Upper lobe of right lung (tissue), 1 donor: ENCODE data around the gene CPLANE2. TPM values are rescaled to one million over a fixed set of nuclear protein-coding genes. Genes with fewer than 3 reads are reported as not detected.

Experiments
- ATAC-seq: fragments of 200-7000 bp; cut with Tn5 transposase; one replicate; pipeline ENCODE4 v1.9.1; 2020; ENCODE audit warnings: mild to moderate bottlenecking, moderate library complexity
- DNase-seq: peaks from one replicate; pipeline ENCODE4 v3.0.0-alpha.2; 2020
- H3K27ac ChIP-seq: fragments of 200-600 bp; one replicate; pipeline ENCODE4 v1.8.0; 2022
- H3K27me3 ChIP-seq: fragments of 200-600 bp; one replicate; pipeline ENCODE4 v1.8.0; 2022; ENCODE audit warnings: mild to moderate bottlenecking
- H3K36me3 ChIP-seq: fragments of 200-600 bp; one replicate; pipeline ENCODE4 v1.8.0; 2022
- H3K4me1 ChIP-seq: fragments of 200-600 bp; one replicate; pipeline ENCODE4 v1.8.0; 2022
- H3K4me3 ChIP-seq: fragments of 200-600 bp; one replicate; pipeline ENCODE4 v1.8.0; 2022; ENCODE audit warnings: mild to moderate bottlenecking
- H3K9me3 ChIP-seq: fragments of 200-600 bp; one replicate; pipeline ENCODE4 v1.8.0; 2022
- CTCF ChIP-seq: fragments of 200-600 bp; IDR thresholded peaks from one replicate; pipeline ENCODE4 v1.8.0; 2022; ENCODE audit warnings: antibody characterized with exemption
- intact Hi-C: fragments of 100-400 bp; cut with DNase I; formaldehyde crosslinking; loops from one replicate; pipeline ENCODE4 v1.11.0; 2022
- total RNA-seq: library from RNA; stranded (reverse); fragmentation: NEBNext Ultra II Directional; extraction: Animal tissue kit (Norgen Biotek cat#: 25700); gene quantifications from one replicate; pipeline ENCODE4 v1.2.1, GENCODE V29; 2021
- donor health status: DM: no; HTN: yes; CAD: no; lungs with severe emphysema.

The CPLANE2 gene
- total RNA-seq, 1 donor from 2014 or later, result 11.7 TPM

DNA sequence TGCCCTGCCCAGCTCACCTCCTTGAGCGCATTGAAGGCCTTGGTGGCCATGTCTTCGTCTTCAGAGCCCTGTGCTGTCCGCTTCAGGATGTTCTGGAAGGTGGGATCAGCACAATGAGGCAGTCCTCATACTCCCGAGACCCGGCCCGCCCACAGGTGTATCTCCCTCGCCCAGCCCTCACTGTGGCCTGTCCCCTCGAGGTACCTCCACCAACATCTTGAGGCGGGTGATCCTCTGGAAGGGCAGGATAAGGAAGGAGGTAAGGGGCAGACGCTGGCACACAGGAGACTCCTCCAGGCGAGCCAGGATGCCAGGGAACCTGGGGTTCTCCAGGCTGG, 31.7 kb downstream of the CPLANE2 start:
- H3K9me3 ChIP-seq, result no peaks in the 10 kb centered on the region
- H3K4me3 ChIP-seq, result no peak overlapping the region
- no peak for TF ChIP-seq CTCF
- H3K27me3 ChIP-seq, result no peaks in the 10 kb centered on the region
- H3K4me1 ChIP-seq, result peaks cover 13% of the 10 kb centered on the region
- no peak for ATAC-seq
- no peak overlapping the region for H3K27ac ChIP-seq
- peak; percentile 55 for DNase-seq
- intact Hi-C loops, result no loop called here
- H3K36me3 ChIP-seq, result peaks cover 3% of the 10 kb centered on the region

DNA sequence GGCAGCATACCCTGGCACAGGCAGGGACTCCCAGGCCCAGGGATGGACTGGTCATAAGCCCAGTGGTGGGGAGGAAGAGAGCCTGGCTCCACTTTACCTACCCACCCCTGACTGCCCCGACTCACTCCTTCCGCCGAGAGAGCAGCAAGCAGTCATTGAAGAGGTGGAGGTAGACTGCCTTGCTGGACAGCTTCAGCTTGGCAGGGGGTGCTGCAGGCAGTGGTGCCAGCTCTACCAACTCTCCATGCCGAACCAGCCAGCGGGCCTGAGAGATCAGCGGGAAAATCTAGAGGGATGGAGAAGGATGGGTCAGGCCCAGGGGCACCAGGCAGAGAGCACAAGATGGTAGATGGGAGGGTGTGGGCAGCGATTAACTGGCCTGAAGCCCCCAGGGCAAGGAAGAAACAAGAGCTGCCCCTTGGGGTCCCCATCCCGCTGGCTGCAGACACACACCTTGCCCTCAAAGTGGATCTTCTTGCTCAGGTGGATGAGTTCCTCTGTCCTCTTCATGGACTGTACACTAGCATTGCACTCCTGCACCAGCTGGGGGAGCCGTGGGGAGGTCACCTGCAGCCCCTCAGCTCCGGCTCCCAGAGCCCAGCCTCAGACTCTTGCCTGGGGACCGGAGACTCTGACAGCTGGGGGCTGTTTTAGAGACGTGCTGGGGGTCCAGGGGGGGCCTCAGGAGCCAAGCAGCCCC, 32.2 kb downstream of the CPLANE2 start:
- Histone ChIP-seq H3K9me3 (no peaks in the 10 kb centered on the region), H3K4me1 (peaks cover 13% of the 10 kb centered on the region), H3K4me3 (no peak overlapping the region), H3K27me3 (no peaks in the 10 kb centered on the region), H3K36me3 (peaks cover 3% of the 10 kb centered on the region), H3K27ac (no peak overlapping the region)
- ATAC-seq (no peak), DNase-seq (peak; percentile 76)
- peak; percentile 25 for TF ChIP-seq CTCF
- intact Hi-C loops, result no loop called here

GRCh38 chr1:16204216-16204615, 32.8 kb downstream of the CPLANE2 start:
- DNase-seq, result no peak
- H3K4me1 ChIP-seq, result peaks cover 13% of the 10 kb centered on the region
- no peak for TF ChIP-seq CTCF
- no peak for ATAC-seq
- H3K9me3 ChIP-seq, result no peaks in the 10 kb centered on the region
- no peak overlapping the region for H3K4me3 ChIP-seq
- no peaks in the 10 kb centered on the region for H3K27me3 ChIP-seq
- intact Hi-C loops, result no loop called here
- H3K27ac ChIP-seq, result no peak overlapping the region
- H3K36me3 ChIP-seq, result peaks cover 3% of the 10 kb centered on the region

- no peaks in the 10 kb centered on the region for H3K27me3 ChIP-seq
- peaks cover 3% of the 10 kb centered on the region for H3K36me3 ChIP-seq
- DNase-seq, result no peak
- no peak for ATAC-seq
- no peaks in the 10 kb centered on the region for H3K9me3 ChIP-seq
- no peak for TF ChIP-seq CTCF
- H3K4me1 ChIP-seq, result peaks cover 13% of the 10 kb centered on the region
- no peak overlapping the region for H3K27ac ChIP-seq
- no peak overlapping the region for H3K4me3 ChIP-seq
- intact Hi-C loops, result no loop called here
Measured at GRCh38 chr1:16203550-16203949, 33.4 kb downstream of the CPLANE2 start.

DNA sequence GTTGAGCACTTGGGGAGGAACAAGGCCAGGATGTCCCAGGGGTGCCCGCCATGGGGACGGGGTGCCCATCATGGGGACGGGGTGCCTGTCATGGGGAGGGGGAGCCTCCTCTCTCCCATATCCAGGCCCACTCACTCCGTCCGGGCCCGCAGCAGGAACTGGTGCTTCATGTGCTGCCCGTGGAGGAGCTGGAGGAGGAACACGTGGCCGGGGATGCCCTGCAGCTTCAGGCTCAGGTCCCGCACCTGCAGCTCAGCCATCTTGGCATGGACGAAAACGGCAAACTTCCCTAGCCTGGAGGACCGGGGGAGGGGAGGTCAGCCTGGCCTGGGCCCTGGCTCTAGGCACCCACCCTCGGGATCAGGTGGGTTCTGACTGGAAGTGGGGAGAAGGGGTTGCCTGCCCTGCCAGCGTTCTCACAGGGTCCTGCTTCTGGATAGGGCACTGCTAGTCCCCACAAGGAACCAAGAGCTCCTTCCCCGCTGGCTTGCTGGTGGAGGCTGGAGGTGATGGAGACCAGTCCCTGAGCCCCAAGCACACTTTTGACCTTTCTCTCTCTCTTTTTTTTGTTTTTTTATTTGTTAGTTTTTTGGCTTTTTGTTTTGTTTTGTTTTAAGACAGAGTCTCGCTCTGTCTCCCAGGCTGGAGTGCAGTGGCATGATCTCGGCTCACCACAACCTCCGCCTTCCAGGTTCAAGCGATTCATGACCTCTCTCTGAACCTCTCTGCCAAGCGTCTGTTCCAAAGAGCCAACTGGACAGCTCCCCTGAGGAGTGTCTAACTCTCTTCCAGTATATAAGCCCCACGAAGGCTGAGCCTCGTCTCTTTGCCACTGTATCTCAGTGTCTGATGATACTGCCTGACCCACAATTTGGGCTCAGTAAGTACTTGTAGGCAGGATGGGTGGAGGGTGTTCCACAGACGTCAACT, 34.4 kb downstream of the CPLANE2 start:
- DNase-seq (no peak), ATAC-seq (no peak)
- intact Hi-C loops, result no loop called here
- Histone ChIP-seq H3K27me3 (no peaks in the 10 kb centered on the region), H3K36me3 (peaks cover 3% of the 10 kb centered on the region), H3K9me3 (no peaks in the 10 kb centered on the region), H3K4me3 (no peak overlapping the region), H3K4me1 (peaks cover 13% of the 10 kb centered on the region), H3K27ac (no peak overlapping the region)
- TF ChIP-seq CTCF, result no peak
